HL-60 (cell line): ENCODE data around the gene GOLT1A.

Source experiments
- CTCF ChIP-seq: IDR thresholded peaks from one replicate; pipeline ENCODE4 v1.5.1; 2011; ENCODE audit warnings: low read length, control low read depth, inconsistent platforms; ENCODE audit not compliant: insufficient read depth
- REST ChIP-seq: IDR thresholded peaks from 2 replicates; pipeline ENCODE4 v1.6.1; 2012; ENCODE audit warnings: low read depth; ENCODE audit not compliant: insufficient replicate concordance

GRCh38 chr1:204149107-204149506 lies 64.7 kb downstream of the GOLT1A start:
- TF ChIP-seq CTCF (no peak), REST (no peak)
